Stomach smooth muscle (tissue), 2 donors: ENCODE data around the gene IL3RA.
"Not testable (repeated sequence)": the region's sequence is repeated elsewhere in the genome, so short reads cannot be mapped to it uniquely, and the experiment has no call there.

Experiments
- H3K27ac ChIP-seq: one replicate; pipeline ENCODE4 v1.7.0; 2013; ENCODE audit warnings: mild to moderate bottlenecking, low read length, inconsistent platforms
- H3K27me3 ChIP-seq, 2 donors: one replicate each; pipeline ENCODE4 v1.7.0; 2013; ENCODE audit warnings: low read length in 2 of 2; ENCODE audit not compliant: insufficient read depth in 2 of 2, control insufficient read depth in 1 of 2
- H3K36me3 ChIP-seq, 2 donors: one replicate each; pipeline ENCODE4 v1.7.0; 2013; ENCODE audit warnings: low read length in 2 of 2; ENCODE audit not compliant: control insufficient read depth in 2 of 2, insufficient read depth in 2 of 2
- H3K4me1 ChIP-seq: one replicate; pipeline ENCODE4 v1.7.0; 2013; ENCODE audit warnings: low read length; ENCODE audit not compliant: control insufficient read depth, insufficient read depth
- H3K4me3 ChIP-seq, 2 donors: one replicate each; pipeline ENCODE4 v1.7.0; 2013; ENCODE audit warnings: low read length in 2 of 2
- H3K9ac ChIP-seq, 2 donors: one replicate each; pipeline ENCODE4 v1.7.0; 2013; ENCODE audit warnings: low read length in 2 of 2, mild to moderate bottlenecking in 1 of 2
- H3K9me3 ChIP-seq, 2 donors: one replicate each; pipeline ENCODE4 v1.7.0; 2013; ENCODE audit warnings: low read length in 2 of 2; ENCODE audit not compliant: control insufficient read depth in 2 of 2
- donor health status: healthy.
- donor health status: Pancreatic carcinoma.

Gene IL3RA

DNA sequence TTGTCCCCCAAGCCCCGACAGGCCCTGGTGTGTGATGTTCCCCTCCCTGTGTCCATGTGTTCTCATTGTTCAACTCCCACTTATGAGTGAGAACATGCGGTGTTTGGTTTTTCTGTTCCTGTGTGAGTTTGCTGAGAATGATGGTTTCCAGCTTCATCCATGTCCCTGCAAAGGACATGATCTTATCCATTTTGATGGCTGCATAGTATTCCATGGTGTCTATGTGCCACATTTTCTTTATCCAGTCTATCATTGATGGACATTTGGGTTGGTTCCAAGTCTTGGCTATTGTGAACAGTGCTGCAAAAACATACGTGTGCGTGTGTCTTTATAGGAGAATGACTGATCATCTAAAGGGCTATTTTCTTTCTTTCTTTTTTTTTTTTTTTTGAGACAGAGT, 4.2 kb upstream of the IL3RA start:
- not testable (repeated sequence) for H3K36me3 ChIP-seq, H3K27ac ChIP-seq, H3K4me3 ChIP-seq, H3K9ac ChIP-seq, H3K27me3 ChIP-seq, H3K4me1 ChIP-seq, H3K9me3 ChIP-seq

DNA sequence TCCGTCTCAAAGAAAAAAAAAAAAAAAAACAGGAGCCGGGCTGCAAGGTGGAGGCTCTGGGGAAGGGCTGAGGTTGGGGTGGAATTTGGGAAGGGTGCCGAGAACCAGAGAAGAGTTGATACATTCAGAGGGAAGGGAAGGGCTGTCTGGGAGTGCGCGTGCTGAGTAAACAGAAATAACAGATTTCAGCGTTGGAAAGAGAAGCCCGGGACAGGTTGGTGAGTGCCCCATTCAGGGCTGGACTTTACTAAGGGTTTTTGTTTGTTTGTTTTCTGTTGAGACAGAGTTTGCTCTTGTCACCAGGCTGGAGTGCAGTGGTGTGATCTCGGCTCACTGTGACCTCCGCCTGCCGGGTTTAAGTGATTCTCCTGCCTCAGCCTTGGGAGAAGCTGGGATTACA, 1.7 kb upstream of the IL3RA start:
- no peaks in the 10 kb centered on the region for H3K9me3 ChIP-seq
- no peak overlapping the region for H3K9ac ChIP-seq
- H3K4me1 ChIP-seq, result peaks cover 6% of the 10 kb centered on the region
- no peak overlapping the region for H3K27ac ChIP-seq
- H3K4me3 ChIP-seq, result no peak overlapping the region
- peaks cover 0 to 3% of the 10 kb centered on the region in 2 donors for H3K27me3 ChIP-seq
- H3K36me3 ChIP-seq, result no peaks in the 10 kb centered on the region

DNA sequence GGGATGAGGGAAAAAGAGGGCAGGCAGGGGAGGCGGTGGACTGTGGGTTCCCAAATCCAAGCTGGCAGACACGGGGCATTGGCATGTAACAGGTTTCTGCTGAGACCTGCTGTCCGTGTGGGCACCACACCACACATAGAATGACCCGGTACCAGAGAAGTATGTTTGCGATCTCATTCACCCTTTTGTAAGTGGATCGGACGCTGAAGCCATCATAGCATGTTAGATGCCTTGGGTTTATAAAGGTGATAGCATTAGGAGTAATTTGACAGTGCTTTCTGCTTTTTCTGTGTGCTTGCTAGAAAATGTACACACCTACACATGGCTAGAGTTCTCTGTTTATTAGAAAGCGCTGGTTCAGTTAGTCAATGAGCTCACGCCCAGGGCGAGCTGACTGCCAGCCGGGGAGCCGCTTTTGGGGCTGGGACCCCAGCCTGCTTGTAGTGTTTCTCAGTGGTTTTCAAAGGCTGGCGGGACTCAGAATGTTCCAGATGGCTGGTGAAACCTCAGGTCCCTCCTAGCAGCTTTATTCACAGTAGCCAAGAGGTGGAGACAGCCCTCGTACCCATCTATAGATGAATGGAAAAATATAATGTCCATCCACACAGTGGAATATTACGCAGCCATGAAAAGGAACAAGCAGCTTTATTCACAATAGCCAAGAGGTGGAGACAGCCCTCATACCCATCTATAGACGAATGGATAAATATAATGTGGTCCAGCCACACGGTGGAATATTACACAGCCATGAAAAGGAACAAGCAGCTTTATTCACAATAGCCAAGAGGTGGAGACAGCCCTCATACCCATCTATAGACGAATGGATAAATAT, 579 bp downstream of the IL3RA start:
- Histone ChIP-seq H3K4me3 (peak overlapping the region; percentile 44 to 82), H3K27me3 (no peaks in the 10 kb centered on the region), H3K27ac (peak overlapping the region; percentile 64), H3K4me1 (peaks cover 6% of the 10 kb centered on the region), H3K9ac (peak overlapping the region; percentile 47 to 82), H3K9me3 (no peaks in the 10 kb centered on the region), H3K36me3 (peaks cover 2 to 8% of the 10 kb centered on the region in 2 donors)

GRCh38 chrX:1341545-1342184, 5.1 kb downstream of the IL3RA start:
- H3K4me1 ChIP-seq, result peaks cover 1% of the 10 kb centered on the region
- H3K9me3 ChIP-seq, result no peaks in the 10 kb centered on the region
- peaks cover 2 to 8% of the 10 kb centered on the region in 2 donors for H3K36me3 ChIP-seq
- no peak overlapping the region for H3K4me3 ChIP-seq
- H3K27ac ChIP-seq, result no peak overlapping the region
- no peaks in the 10 kb centered on the region for H3K27me3 ChIP-seq
- no peak overlapping the region for H3K9ac ChIP-seq

DNA sequence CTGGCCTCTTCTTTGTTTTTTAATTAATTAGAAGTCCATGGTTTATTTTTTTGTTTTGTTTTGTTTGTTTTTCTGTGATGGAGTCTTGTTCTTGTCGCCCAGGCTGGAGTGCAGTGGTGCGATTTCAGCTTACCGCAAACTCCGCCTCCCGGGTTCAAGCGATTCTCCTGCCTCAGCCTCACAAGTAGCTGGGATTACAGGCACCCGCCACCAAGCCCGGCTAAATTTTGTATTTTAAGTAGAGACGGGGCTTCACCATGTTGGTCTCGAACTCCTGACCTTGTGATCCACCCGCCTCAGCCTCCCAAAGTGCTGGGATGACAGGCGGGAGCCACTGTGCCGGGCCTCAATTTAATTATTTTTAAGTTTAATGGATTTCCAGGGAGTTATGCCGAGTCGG, 13.0 kb downstream of the IL3RA start:
- not testable (repeated sequence) for H3K9me3 ChIP-seq, H3K9ac ChIP-seq, H3K27me3 ChIP-seq

GRCh38 chrX:1351981-1352714, 15.6 kb downstream of the IL3RA start:
- no peak overlapping the region for H3K4me3 ChIP-seq
- no peaks in the 10 kb centered on the region for H3K4me1 ChIP-seq
- H3K27ac ChIP-seq, result no peak overlapping the region
- H3K36me3 ChIP-seq, result peaks cover 0 to 4% of the 10 kb centered on the region in 2 donors
- H3K9ac ChIP-seq, result no peak overlapping the region
- H3K27me3 ChIP-seq, result no peaks in the 10 kb centered on the region
- H3K9me3 ChIP-seq, result peaks cover 0 to 5% of the 10 kb centered on the region in 2 donors

More for the DNA sequence above, 13.0 kb downstream of the IL3RA start:
- not testable (repeated sequence) for H3K36me3 ChIP-seq, H3K4me1 ChIP-seq, H3K4me3 ChIP-seq, H3K27ac ChIP-seq

- H3K4me3 ChIP-seq, result no peak overlapping the region
- H3K9me3 ChIP-seq, result peaks cover 0 to 12% of the 10 kb centered on the region in 2 donors
- H3K36me3 ChIP-seq, result peaks cover 8 to 9% of the 10 kb centered on the region in 2 donors
- no peaks in the 10 kb centered on the region for H3K4me1 ChIP-seq
- H3K27ac ChIP-seq, result no peak overlapping the region
- H3K27me3 ChIP-seq, result no peaks in the 10 kb centered on the region
- H3K9ac ChIP-seq, result no peak overlapping the region
Observed at GRCh38 chrX:1354036-1355019, 17.7 kb downstream of the IL3RA start.

DNA sequence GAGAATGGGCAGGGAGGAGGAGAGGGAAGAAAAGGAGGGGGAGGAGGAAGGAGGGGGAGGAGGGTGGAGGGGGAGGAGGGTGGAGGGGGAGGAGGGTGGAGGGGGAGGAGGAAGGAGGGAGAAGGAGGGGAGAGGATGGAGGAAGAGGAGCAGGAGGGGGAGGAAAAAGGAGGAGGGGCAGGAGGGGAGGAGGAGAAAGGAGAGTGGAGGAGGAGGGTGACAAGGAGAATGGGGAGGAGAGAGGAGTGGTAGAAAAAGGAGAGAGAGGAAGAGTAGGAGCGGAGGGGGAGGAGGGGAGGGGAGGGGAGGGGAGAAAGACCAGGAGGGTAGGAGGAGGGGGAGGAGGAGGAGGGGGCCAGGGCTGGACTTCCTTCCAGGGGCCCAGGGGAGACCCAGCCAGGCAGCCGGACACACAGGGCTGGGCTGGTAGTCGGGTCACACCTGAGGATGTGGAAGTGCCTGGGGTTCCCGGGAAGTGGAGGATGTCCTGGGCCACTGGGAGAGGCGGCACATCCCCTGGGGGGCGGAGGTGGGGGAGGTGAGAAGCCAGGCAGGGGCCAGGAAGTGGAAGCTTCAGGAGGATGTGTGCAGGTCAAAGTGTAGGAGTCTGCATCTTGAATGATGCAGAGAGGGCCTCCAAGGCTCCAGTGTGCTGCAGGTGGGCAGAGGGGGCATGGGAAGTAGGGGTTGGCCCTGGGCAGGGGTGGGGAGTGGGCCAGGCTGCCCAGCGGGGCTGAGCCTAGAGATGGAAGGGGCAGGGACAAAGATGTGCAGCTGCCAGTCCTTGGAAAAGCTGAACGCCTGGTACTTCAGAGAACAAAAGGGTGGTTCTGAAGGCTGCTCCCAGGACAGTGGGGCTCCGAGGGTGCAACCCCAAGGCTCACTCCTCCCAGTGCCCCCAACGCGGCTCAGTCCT, 18.8 kb downstream of the IL3RA start:
- Histone ChIP-seq H3K9ac (no peak overlapping the region), H3K27me3 (no peaks in the 10 kb centered on the region), H3K27ac (no peak overlapping the region), H3K36me3 (peaks cover 9 to 10% of the 10 kb centered on the region in 2 donors), H3K4me3 (no peak overlapping the region), H3K4me1 (no peaks in the 10 kb centered on the region), H3K9me3 (peaks cover 0 to 12% of the 10 kb centered on the region in 2 donors)

GRCh38 chrX:1357993-1358392, 21.4 kb downstream of the IL3RA start:
- Histone ChIP-seq H3K9me3 (peaks cover 0 to 12% of the 10 kb centered on the region in 2 donors), H3K27me3 (no peaks in the 10 kb centered on the region), H3K27ac (no peak overlapping the region), H3K9ac (no peak overlapping the region), H3K4me1 (no peaks in the 10 kb centered on the region), H3K4me3 (no peak overlapping the region), H3K36me3 (peaks cover 8 to 14% of the 10 kb centered on the region in 2 donors)
